Vagina (tissue), 2 donors: Measurements from ENCODE around the gene PTCD3. TPM values are rescaled to one million over a fixed set of nuclear protein-coding genes. Genes with fewer than 3 reads are reported as not detected.
A peak's percentile ranks its signal among the peaks of the same experiment; 100 is the strongest.

Source experiments
- DNase-seq, 2 donors: peaks; one replicate each; pipeline ENCODE4 v3.0.0-alpha.2; 2017; ENCODE audit errors: extremely low spot score in 2 of 2
- H3K27ac ChIP-seq: fragments of 200-600 bp; sonication (generic); one replicate; pipeline ENCODE4 v1.5.1; 2019
- H3K27me3 ChIP-seq: fragments of 200-600 bp; sonication (generic); one replicate; pipeline ENCODE4 v1.5.1; 2019
- H3K36me3 ChIP-seq, 2 donors: fragments of 200-600 bp; sonication (generic); one replicate each; pipeline ENCODE4 v1.5.1; 2017 to 2019
- H3K4me1 ChIP-seq: fragments of 200-600 bp; sonication (generic); one replicate; pipeline ENCODE4 v1.5.1; 2019
- H3K4me3 ChIP-seq, 2 donors: fragments of 200-600 bp; sonication (generic); 1 replicate in 1 of 2; 2 replicates in 1 of 2; pipeline ENCODE4 v1.5.1; 2016 to 2019
- H3K9me3 ChIP-seq: fragments of 200-600 bp; sonication (generic); one replicate; pipeline ENCODE4 v1.5.1; 2019
- CTCF ChIP-seq, 3 experiments: fragments of 450-650 bp in 2 of 3; fragments of 200-600 bp in 1 of 3; sonication (generic) in 1 of 3; IDR thresholded peaks; one replicate each; pipeline ENCODE4 v1.5.1; 2017 to 2019; ENCODE audit warnings: antibody characterized with exemption in 3 of 3, mild to moderate bottlenecking in 2 of 3, moderate library complexity in 2 of 3
- POLR2A ChIP-seq, 2 donors: fragments of 450-650 bp; IDR thresholded peaks; one replicate each; pipeline ENCODE4 v1.6.1; 2017; ENCODE audit warnings: antibody characterized with exemption in 2 of 2, mild to moderate bottlenecking in 2 of 2, moderate library complexity in 2 of 2
- POLR2AphosphoS5 ChIP-seq, 2 donors: sonication (generic); formaldehyde crosslinking; IDR thresholded peaks; one replicate each; pipeline ENCODE4 v1.9.0; 2017; ENCODE audit warnings: antibody characterized with exemption in 2 of 2, mild to moderate bottlenecking in 2 of 2, low read depth in 1 of 2; ENCODE audit not compliant: insufficient read depth in 1 of 2
- intact Hi-C: fragments of 100-400 bp; cut with DNase I; formaldehyde crosslinking; loops from one replicate; pipeline ENCODE4 v1.15.1; 2023
- total RNA-seq: library from RNA; depleted of rRNA; stranded (reverse); fragments of >200 nt; gene quantifications from one replicate; pipeline ENCODE4 v1.2.3, GENCODE V29; 2016

The PTCD3 gene
- total RNA-seq, 1 donor from 2014 or later = 61.6 TPM

- H3K4me1 ChIP-seq = no peaks in the 10 kb centered on the region
- TF ChIP-seq POLR2A (IDR thresholded peaks at IDR 0.05) (no peak), CTCF (IDR thresholded peaks at IDR 0.05) (no peak), POLR2AphosphoS5 (IDR thresholded peaks at IDR 0.05; ENCODE audit: insufficient read depth in 1 of 2, low read depth in 1 of 2) (no peak)
- no peak overlapping the region for H3K27ac ChIP-seq
- intact Hi-C loops = no loop called here
- no peak overlapping the region for H3K4me3 ChIP-seq
- no peaks in the 10 kb centered on the region for H3K27me3 ChIP-seq
- H3K9me3 ChIP-seq = no peaks in the 10 kb centered on the region
- DNase-seq = no peak
- H3K36me3 ChIP-seq = peaks cover 0 to 48% of the 10 kb centered on the region in 2 donors
Measured at GRCh38 chr2:86097913-86098312, 8.1 kb upstream of the PTCD3 start.

GRCh38 chr2:86102157-86102556 is 3.9 kb upstream of the PTCD3 start:
- peaks cover 26% of the 10 kb centered on the region for H3K4me1 ChIP-seq
- H3K27ac ChIP-seq = no peak overlapping the region
- no peak for DNase-seq
- no peak for TF ChIP-seq CTCF (IDR thresholded peaks at IDR 0.05)
- intact Hi-C loops = no loop called here
- no peak overlapping the region for H3K4me3 ChIP-seq
- H3K9me3 ChIP-seq = no peaks in the 10 kb centered on the region
- H3K36me3 ChIP-seq = peaks cover 0 to 34% of the 10 kb centered on the region in 2 donors
- H3K27me3 ChIP-seq = no peaks in the 10 kb centered on the region

- H3K9me3 ChIP-seq = no peaks in the 10 kb centered on the region
- H3K27me3 ChIP-seq = no peaks in the 10 kb centered on the region
- H3K4me3 ChIP-seq = peak within 1 kb of the TSS; percentile 89 to 94
- intact Hi-C loops = no loop called here
- peak in 1 of 2 donors; percentile 95 for DNase-seq
- peak within 1 kb of the TSS; percentile 77 for H3K27ac ChIP-seq
- TF ChIP-seq CTCF (IDR thresholded peaks at IDR 0.05) (no peak), POLR2A (IDR thresholded peaks at IDR 0.05) (no peak), POLR2AphosphoS5 (IDR thresholded peaks at IDR 0.05; ENCODE audit: insufficient read depth in 1 of 2, low read depth in 1 of 2) (peak in 1 of 2 donors; percentile 84)
- H3K4me1 ChIP-seq = peaks cover 36% of the 10 kb centered on the region
- H3K36me3 ChIP-seq = peaks cover 0 to 9% of the 10 kb centered on the region in 2 donors
Measured at GRCh38 chr2:86105252-86105968, 625 bp upstream of the PTCD3 start, which contains the start of gene POLR1A. TSS of gene POLR1A (minus strand) at chr2:86105886. CDS start at chr2:86105776, 110 bp downstream.

GRCh38 chr2:86107031-86107430 is 996 bp downstream of the PTCD3 start:
- Histone ChIP-seq H3K27ac (no peak overlapping the region), H3K9me3 (no peaks in the 10 kb centered on the region), H3K4me1 (peaks cover 36% of the 10 kb centered on the region), H3K27me3 (no peaks in the 10 kb centered on the region), H3K36me3 (peaks cover 0 to 25% of the 10 kb centered on the region in 2 donors), H3K4me3 (peak overlapping the region; percentile 89 to 94)
- intact Hi-C loops = no loop called here
- no peak for TF ChIP-seq POLR2A (IDR thresholded peaks at IDR 0.05)
- no peak for TF ChIP-seq CTCF (IDR thresholded peaks at IDR 0.05)
- TF ChIP-seq POLR2AphosphoS5 (IDR thresholded peaks at IDR 0.05; ENCODE audit: insufficient read depth in 1 of 2, low read depth in 1 of 2) = no peak
- no peak for DNase-seq

GRCh38 chr2:86118130-86118529 is 12.1 kb downstream of the PTCD3 start:
- intact Hi-C loops = no loop called here
- peaks cover 0 to 85% of the 10 kb centered on the region in 2 donors for H3K36me3 ChIP-seq
- TF ChIP-seq POLR2AphosphoS5 (IDR thresholded peaks at IDR 0.05; ENCODE audit: insufficient read depth in 1 of 2, low read depth in 1 of 2) = no peak
- no peaks in the 10 kb centered on the region for H3K27me3 ChIP-seq
- no peaks in the 10 kb centered on the region for H3K4me1 ChIP-seq
- DNase-seq = no peak
- no peak overlapping the region for H3K27ac ChIP-seq
- H3K9me3 ChIP-seq = no peaks in the 10 kb centered on the region
- no peak overlapping the region for H3K4me3 ChIP-seq
